K562 (cell line): ENCODE data around the gene SECISBP2. TPM values are rescaled to one million over a fixed set of nuclear protein-coding genes. Genes with fewer than 3 reads are reported as not detected.

Source experiments
- ATAC-seq: fragments of 200-7000 bp; cut with Tn5 transposase; 3 replicates; pipeline ENCODE4 v1.9.1; 2020; ENCODE audit warnings: moderate library complexity
- BruUV-seq: library from RNA; stranded (reverse); fragments of 400-500 nt; replicated peaks from 2 replicates; lab custom pipeline; 2021; lab: Mats Ljungman, UMichigan
- CTCF ChIA-PET: fragments of 300-600 bp; formaldehyde crosslinking; extraction: SDS; loops from one replicate; lab custom pipeline; 2021; ENCODE audit warnings: low intra/inter-chr PET ratio; lab: Yijun Ruan, JAX
- POLR2A ChIA-PET: fragments of 300-600, 350-650 bp; sonication (Branson Sonifier 250); formaldehyde crosslinking; extraction: SDS; loops from one replicate; lab custom pipeline; 2021; ENCODE audit warnings: antibody characterized with exemption, inconsistent platforms; lab: Yijun Ruan, JAX
- DNase-seq, 4 experiments: peaks; one replicate each; pipeline versions ENCODE4 v3.0.0 to v3.0.0-alpha.2; 2011 to 2018; ENCODE audit warnings: low spot score in 3 of 4, mixed read lengths in 3 of 4; ENCODE audit errors: extremely low read depth in 1 of 4
- FAIRE-seq: peaks from 2 replicates; lab custom pipeline; 2011; peaks lifted over from hg19 to GRCh38; lab: Jason Lieb, UNC
- H2AFZ ChIP-seq: 2 replicates; pipeline ENCODE4 v1.6.0; 2011; ENCODE audit warnings: low read depth, low read length, control low read depth, inconsistent platforms
- H3K27ac ChIP-seq: fragments of 200-600 bp; 3 replicates; pipeline ENCODE4 v1.8.0; 2011; ENCODE audit warnings: low read depth, mild to moderate bottlenecking, control low read depth, inconsistent platforms, low read length, moderate library complexity, mixed read lengths; ENCODE audit errors: extremely low read depth
- H3K27me3 ChIP-seq, 2 experiments: fragments of 300-600 bp in 1 of 2; 2 replicates in 1 of 2; 3 replicates in 1 of 2; pipeline versions ENCODE4 v1.6.0 to v1.8.0; 2011; ENCODE audit warnings: inconsistent platforms in 2 of 2, low read length in 2 of 2, mild to moderate bottlenecking in 1 of 2, mixed read lengths in 1 of 2, moderate library complexity in 1 of 2; ENCODE audit not compliant: control insufficient read depth in 2 of 2, insufficient read depth in 2 of 2
- H3K36me3 ChIP-seq: fragments of 300-600 bp; 3 replicates; pipeline ENCODE4 v1.8.0; 2011; ENCODE audit warnings: mild to moderate bottlenecking, low read length, inconsistent platforms; ENCODE audit not compliant: control insufficient read depth, insufficient read depth
- H3K4me1 ChIP-seq, 2 experiments: fragments of 200-600 bp in 1 of 2; replicated peaks in 1 of 2; 2 replicates in 1 of 2; 3 replicates in 1 of 2; pipeline versions ENCODE4 v1.5.1 to v1.8.0; 2011; ENCODE audit warnings: inconsistent platforms in 2 of 2, low read length in 2 of 2, mild to moderate bottlenecking in 1 of 2, mixed read lengths in 1 of 2, moderate library complexity in 1 of 2; ENCODE audit not compliant: control insufficient read depth in 2 of 2, insufficient read depth in 2 of 2
- H3K4me2 ChIP-seq: 2 replicates; pipeline ENCODE4 v1.6.1; 2011; ENCODE audit warnings: low read length, control low read depth, inconsistent platforms, mixed read lengths; ENCODE audit not compliant: insufficient read depth
- H3K4me3 ChIP-seq: fragments of 200-600 bp; sonication (generic), shearing (Covaris generic); 2 replicates; pipeline ENCODE4 v1.5.1; 2016; ENCODE audit warnings: control low read depth, inconsistent platforms
- H3K79me2 ChIP-seq: fragments of 200-600 bp; 3 replicates; pipeline ENCODE4 v1.8.0; 2011; ENCODE audit warnings: low read length, inconsistent platforms; ENCODE audit not compliant: control insufficient read depth, insufficient read depth
- H3K9ac ChIP-seq, 2 experiments: 2 replicates each; pipeline versions ENCODE4 v1.6.0 to v1.6.1; 2011; ENCODE audit warnings: low read depth in 2 of 2, low read length in 2 of 2, control low read depth in 1 of 2, inconsistent platforms in 1 of 2, mild to moderate bottlenecking in 1 of 2, mixed read lengths in 1 of 2; ENCODE audit not compliant: insufficient read depth in 1 of 2
- H3K9me1 ChIP-seq: one replicate; pipeline ENCODE4 v1.6.0; 2011; ENCODE audit warnings: inconsistent platforms, mild to moderate bottlenecking, low read length, moderate library complexity; ENCODE audit not compliant: control insufficient read depth, insufficient read depth
- H3K9me3 ChIP-seq: replicated peaks from 2 replicates; pipeline ENCODE4 v1.5.1; 2011; ENCODE audit warnings: low read depth, low read length, inconsistent platforms; ENCODE audit not compliant: control insufficient read depth, insufficient read depth
- H4K20me1 ChIP-seq: replicated peaks from 2 replicates; pipeline ENCODE4 v1.6.1; 2011; ENCODE audit warnings: low read length, inconsistent platforms, mixed read lengths; ENCODE audit not compliant: control insufficient read depth, insufficient read depth
- AFF1 ChIP-seq, 2 experiments: fragments of 450-650 bp; IDR thresholded peaks; 2 replicates each; pipeline ENCODE4 v1.6.1; 2018; ENCODE audit warnings: mild to moderate bottlenecking in 2 of 2, low read depth in 1 of 2; ENCODE audit not compliant: partially characterized antibody in 2 of 2
- ATF3 ChIP-seq, 2 experiments: fragments of 450-650 bp in 1 of 2; sonication (generic) in 1 of 2; formaldehyde crosslinking in 1 of 2; IDR thresholded peaks in 1 of 2; conservative IDR thresholded peaks in 1 of 2; 2 replicates each; pipeline versions ENCODE4 v1.6.1 to v1.8.1; 2016 to 2023; ENCODE audit warnings: mild to moderate bottlenecking in 2 of 2, moderate library complexity in 2 of 2, inconsistent platforms in 1 of 2, missing genetic modification reagents in 1 of 2
- DIDO1 ChIP-seq: fragments of 450-650 bp; IDR thresholded peaks from 2 replicates; pipeline ENCODE4 v1.6.1; 2016; ENCODE audit warnings: low read depth, missing biosample characterization, missing genetic modification characterization
- DNMT1 ChIP-seq: fragments of 450-650 bp; IDR thresholded peaks from 2 replicates; pipeline ENCODE4 v1.6.1; 2016; ENCODE audit warnings: antibody characterized with exemption, mild to moderate bottlenecking
- ERF ChIP-seq: fragments of 450-650 bp; formaldehyde crosslinking; IDR thresholded peaks from 2 replicates; pipeline ENCODE4 v1.4.0; 2020; ENCODE audit warnings: mild to moderate bottlenecking, mixed read lengths
- HMGN3 ChIP-seq: IDR thresholded peaks from 2 replicates; pipeline ENCODE4 v1.6.1; 2011; ENCODE audit warnings: borderline replicate concordance, low read depth, mild to moderate bottlenecking, mixed read lengths, low read length; ENCODE audit not compliant: insufficient read length; ENCODE audit errors: extremely low read depth
- HNRNPUL1 ChIP-seq: fragments of 200-400 bp; formaldehyde crosslinking; IDR thresholded peaks from 2 replicates; pipeline ENCODE4 v1.6.1; 2017; ENCODE audit warnings: low read length
- RERE ChIP-seq: sonication (generic); formaldehyde crosslinking; IDR thresholded peaks from 2 replicates; pipeline ENCODE4 v1.8.0; 2023; ENCODE audit warnings: missing genetic modification reagents, mild to moderate bottlenecking, borderline replicate concordance
- TAF7 ChIP-seq: fragments of 450-650 bp; IDR thresholded peaks from 2 replicates; pipeline ENCODE4 v1.6.1; 2016; ENCODE audit warnings: missing genetic modification characterization, missing compliant biosample characterization
- WGBS: fragments of 100-300 bp; shearing (Covaris generic); methylation state at CpG from one replicate; pipeline ENCODE4 v1.1.6; 2016; ENCODE audit warnings: low coverage, mixed read lengths; ENCODE audit not compliant: insufficient coverage; ENCODE audit errors: missing lambda C conversion rate; 5-methylcytosine and 5-hydroxymethylcytosine counted together
- in situ Hi-C: fragments of 300-500 bp; cut with MboI; formaldehyde crosslinking; loops from 4 replicates; pipeline ENCODE4 v1.15.0; 2018; ENCODE audit warnings: inconsistent platforms, mixed read lengths
- intact Hi-C: fragments of 100-400 bp; cut with micrococcal nuclease; formaldehyde crosslinking; loops from 2 replicates; pipeline ENCODE4 v1.14.2; 2022
- polyA plus RNA-seq, 8 experiments: library from polyadenylated mRNA; depleted of rRNA in 4 of 8; stranded (reverse) in 5 of 8; unstranded in 3 of 8; fragments of >200 nt; fragmentation: Nextera tagmentation in 2 of 8; fragmentation: Illumina TruSeq in 1 of 8; extraction: Ambion mirVana in 2 of 8; extraction: Trizol in 1 of 8; gene quantifications; 2 replicates each; pipeline versions ENCODE4 v1.2.1 to v1.2.3, GENCODE V29; 2011 to 2014; ENCODE audit warnings: inconsistent platforms in 1 of 8, missing spikeins in 1 of 8
- total RNA-seq, 7 experiments: library from RNA; depleted of rRNA in 6 of 7; stranded (reverse); fragments of >200 nt in 6 of 7; fragmentation: Illumina TruSeq in 2 of 7; extraction: Trizol in 2 of 7; gene quantifications; 2 replicates each; pipeline versions ENCODE4 v1.2.1 to v1.2.3, GENCODE V29; 2011 to 2021; ENCODE audit warnings: low replicate concordance in 1 of 7

Gene SECISBP2
- total and polyA plus RNA-seq, 9 of the 15 experiments (the other 6 are each of a cell fraction or from before 2014, with no cell fraction given) = 3.2 to 41.6 (median 26.1) TPM

GRCh38 chr9:89354471-89354870 lies 36.2 kb downstream of the SECISBP2 start:
- intact Hi-C loops = no loop called here
- H3K9me1 ChIP-seq = no peaks in the 10 kb centered on the region
- H3K79me2 ChIP-seq = no peaks in the 10 kb centered on the region
- in situ Hi-C loops = no loop called here
- no peak for DNase-seq
- no peak overlapping the region for H3K9ac ChIP-seq
- FAIRE-seq = no peak
- no peak overlapping the region for H3K27ac ChIP-seq
- H4K20me1 ChIP-seq = no peaks in the 10 kb centered on the region
- no peak overlapping the region for H3K4me3 ChIP-seq
- no TSS peak for BruUV-seq
- no peak overlapping the region for H3K4me2 ChIP-seq
- H3K27me3 ChIP-seq = no peaks in the 10 kb centered on the region
- 90% methylated on average over 5 of the region's 6 CpGs for WGBS
- peaks cover 79% of the 10 kb centered on the region; the same call in 2 of the 3 replicates for H3K36me3 ChIP-seq
- ATAC-seq = no peak
- POLR2A ChIA-PET = no interaction called here
- TF ChIP-seq DIDO1 (tag) (no peak), ATF3 (IDR thresholded peaks at IDR 0.05) (no peak), ATF3 (CRISPR knock-in tag; conservative IDR thresholded peaks at IDR 0.05) (no peak), ERF (CRISPR knock-in tag) (no peak), DNMT1 (no peak), RERE (CRISPR knock-in tag) (no peak), TAF7 (no peak), HMGN3 (no peak), HNRNPUL1 (no peak), AFF1 (IDR thresholded peaks at IDR 0.05; ENCODE audit: low read depth in 1 of 2, partially characterized antibody in 2 of 2) (no peak)
- no peaks in the 10 kb centered on the region for H3K4me1 ChIP-seq
- no peak overlapping the region for H2AFZ ChIP-seq
- H3K9me3 ChIP-seq = no peaks in the 10 kb centered on the region
- CTCF ChIA-PET = no interaction called here
